WTC11 (cell line): ENCODE measurements around the gene SIGLEC12. TPM values are rescaled to one million over a fixed set of nuclear protein-coding genes. Genes with fewer than 3 reads are reported as not detected.

ENCODE experiments used
- ATAC-seq: fragments of 200-7000 bp; cut with Tn5 transposase; 2 replicates; pipeline ENCODE4 v1.10.0; 2021; ENCODE audit warnings: mild to moderate bottlenecking, moderate library complexity
- CTCF ChIA-PET: fragments of 300-600 bp; sonication (Branson Sonifier 250); formaldehyde crosslinking; loops from one replicate; lab custom pipeline; 2021; ENCODE audit warnings: antibody characterized with exemption; lab: Charles Lee
- POLR2A ChIA-PET: fragments of 350-600 bp; sonication (Branson Sonifier 250); formaldehyde crosslinking; loops from one replicate; lab custom pipeline; 2021; ENCODE audit warnings: antibody characterized with exemption; lab: Charles Lee
- DNase-seq: peaks from one replicate; pipeline ENCODE4 v3.0.0; 2021; ENCODE audit warnings: low spot score
- H3K27ac Mint-ChIP-seq: 2 replicates; pipeline ENCODE4 v1.8.0; 2021; ENCODE audit warnings: mixed read lengths
- H3K27me3 Mint-ChIP-seq: 2 replicates; pipeline ENCODE4 v1.8.0; 2021; ENCODE audit warnings: low read depth, mild to moderate bottlenecking, moderate library complexity, mixed read lengths
- H3K36me3 Mint-ChIP-seq: 2 replicates; pipeline ENCODE4 v1.8.0; 2021; ENCODE audit warnings: mixed read lengths
- H3K4me1 Mint-ChIP-seq: 2 replicates; pipeline ENCODE4 v1.8.0; 2022; ENCODE audit warnings: mixed read lengths
- H3K4me3 Mint-ChIP-seq: 2 replicates; pipeline ENCODE4 v1.8.0; 2021; ENCODE audit warnings: mild to moderate bottlenecking, moderate library complexity, mixed read lengths
- H3K9me3 Mint-ChIP-seq: 2 replicates; pipeline ENCODE4 v1.8.0; 2021; ENCODE audit warnings: mixed read lengths
- AFF4 ChIP-seq: sonication (generic); formaldehyde crosslinking; IDR thresholded peaks from 2 replicates; pipeline ENCODE4 v1.8.1; 2023; ENCODE audit warnings: mild to moderate bottlenecking, missing genetic modification reagents, borderline replicate concordance
- AR ChIP-seq: fragments of 250-450 bp; sonication (Bioruptor Pico); IDR thresholded peaks from 2 replicates; pipeline ENCODE4 v1.9.0; 2021; ENCODE audit warnings: mild to moderate bottlenecking
- CREB1 ChIP-seq: sonication (generic); formaldehyde crosslinking; IDR thresholded peaks from 2 replicates; pipeline ENCODE4 v1.8.0; 2023; ENCODE audit warnings: mild to moderate bottlenecking, missing genetic modification reagents
- CREM ChIP-seq: sonication (generic); formaldehyde crosslinking; IDR thresholded peaks from 2 replicates; pipeline ENCODE4 v1.8.1; 2022; ENCODE audit warnings: mild to moderate bottlenecking, missing genetic modification reagents, moderate library complexity
- ELF4 ChIP-seq: sonication (generic); formaldehyde crosslinking; IDR thresholded peaks from 2 replicates; pipeline ENCODE4 v1.8.1; 2022; ENCODE audit warnings: low read depth, mild to moderate bottlenecking, moderate library complexity, missing genetic modification reagents
- ERG ChIP-seq: fragments of 250-450 bp; sonication (Bioruptor Pico); IDR thresholded peaks from 2 replicates; pipeline ENCODE4 v1.8.0; 2021; ENCODE audit warnings: mild to moderate bottlenecking
- HMGXB4 ChIP-seq: sonication (generic); formaldehyde crosslinking; IDR thresholded peaks from 2 replicates; pipeline ENCODE4 v1.8.1; 2023; ENCODE audit warnings: mild to moderate bottlenecking, moderate library complexity, missing genetic modification reagents
- JUN ChIP-seq: sonication (generic); formaldehyde crosslinking; IDR thresholded peaks from 2 replicates; pipeline ENCODE4 v1.8.0; 2023; ENCODE audit warnings: mild to moderate bottlenecking, missing genetic modification reagents
- MAX ChIP-seq: sonication (generic); formaldehyde crosslinking; IDR thresholded peaks from 2 replicates; pipeline ENCODE4 v1.8.0; 2022; ENCODE audit warnings: mild to moderate bottlenecking, missing genetic modification reagents
- MXD4 ChIP-seq: fragments of 250-450 bp; sonication (Bioruptor Pico); IDR thresholded peaks from 2 replicates; pipeline ENCODE4 v1.8.0; 2021; ENCODE audit warnings: mild to moderate bottlenecking, moderate library complexity, borderline replicate concordance
- MYBL2 ChIP-seq: sonication (generic); formaldehyde crosslinking; IDR thresholded peaks from 2 replicates; pipeline ENCODE4 v1.8.1; 2023; ENCODE audit warnings: mild to moderate bottlenecking, moderate library complexity, missing genetic modification reagents
- SMAD4 ChIP-seq: sonication (generic); formaldehyde crosslinking; IDR thresholded peaks from 2 replicates; pipeline ENCODE4 v1.8.0; 2022; ENCODE audit warnings: mild to moderate bottlenecking, missing genetic modification reagents
- SP1 ChIP-seq: sonication (generic); formaldehyde crosslinking; conservative IDR thresholded peaks from 2 replicates; pipeline ENCODE4 v1.8.1; 2022; ENCODE audit warnings: missing genetic modification reagents
- STAT6 ChIP-seq: sonication (generic); formaldehyde crosslinking; conservative IDR thresholded peaks from 2 replicates; pipeline ENCODE4 v1.8.1; 2023; ENCODE audit warnings: mild to moderate bottlenecking, low read depth, missing genetic modification reagents, moderate library complexity
- TEAD1 ChIP-seq: sonication (generic); formaldehyde crosslinking; IDR thresholded peaks from 2 replicates; pipeline ENCODE4 v1.8.0; 2022; ENCODE audit warnings: mild to moderate bottlenecking, missing genetic modification reagents
- ZNF121 ChIP-seq: sonication (generic); formaldehyde crosslinking; IDR thresholded peaks from 2 replicates; pipeline ENCODE4 v1.8.0; 2023; ENCODE audit warnings: missing genetic modification reagents
- ZNF138 ChIP-seq: sonication (generic); formaldehyde crosslinking; conservative IDR thresholded peaks from 2 replicates; pipeline ENCODE4 v1.8.1; 2022; ENCODE audit warnings: mild to moderate bottlenecking, moderate library complexity, missing genetic modification reagents
- total RNA-seq: library from RNA; stranded (reverse); gene quantifications from 3 replicates; pipeline ENCODE4 v1.2.3, GENCODE V29; 2021

Gene SIGLEC12
- total RNA-seq, 1 experiment from 2014 or later, result not detected

- TF ChIP-seq STAT6 (CRISPR knock-in tag) (no peak), HMGXB4 (CRISPR knock-in tag) (no peak), AR (CRISPR knock-in tag) (no peak), SP1 (CRISPR knock-in tag) (no peak), ERG (CRISPR knock-in tag) (no peak), ZNF138 (CRISPR knock-in tag) (no peak)
Measured at GRCh38 chr19:51462276-51462675, 39.3 kb downstream of the SIGLEC12 start (continued).

GRCh38 chr19:51461723-51462161, 39.9 kb downstream of the SIGLEC12 start:
- ATAC-seq (no peak), DNase-seq (no peak)
- TF ChIP-seq JUN (CRISPR knock-in tag) (no peak), ZNF121 (CRISPR knock-in tag) (no peak), SMAD4 (no peak), MXD4 (CRISPR knock-in tag) (no peak), MAX (CRISPR knock-in tag) (no peak), AFF4 (CRISPR knock-in tag) (no peak), TEAD1 (CRISPR knock-in tag) (no peak), MYBL2 (no peak), ELF4 (no peak), CREM (CRISPR knock-in tag) (no peak), CREB1 (CRISPR knock-in tag) (no peak)
- ChIA-PET CTCF (interaction anchor here (1.3 to 1.7 kb wide), 3 partner anchors 23 to 195 kb away, joined by 5 to 8 read pairs (median 8); no protein-coding TSS in a partner anchor), POLR2A (no interaction called here)
- Mint-ChIP-seq H3K27ac (no peak overlapping the region), H3K4me1 (0 out of 2 replicates have a peak, but pooled peaks cover 2% of the 10 kb centered on the region), H3K36me3 (no peaks in the 10 kb centered on the region), H3K4me3 (no peak overlapping the region), H3K9me3 (peaks cover 4% of the 10 kb centered on the region; the same call in 1 of the 2 replicates), H3K27me3 (peaks cover 42% of the 10 kb centered on the region)
